ENCODE measurements around the gene AAMP. TPM values are rescaled to one million over a fixed set of nuclear protein-coding genes. Genes with fewer than 3 reads are reported as not detected.
A peak's percentile ranks its signal among the peaks of the same experiment; 100 is the strongest.

AAMP gene
- total RNA-seq, 1 experiment from 2014 or later, result 125 TPM

DNA sequence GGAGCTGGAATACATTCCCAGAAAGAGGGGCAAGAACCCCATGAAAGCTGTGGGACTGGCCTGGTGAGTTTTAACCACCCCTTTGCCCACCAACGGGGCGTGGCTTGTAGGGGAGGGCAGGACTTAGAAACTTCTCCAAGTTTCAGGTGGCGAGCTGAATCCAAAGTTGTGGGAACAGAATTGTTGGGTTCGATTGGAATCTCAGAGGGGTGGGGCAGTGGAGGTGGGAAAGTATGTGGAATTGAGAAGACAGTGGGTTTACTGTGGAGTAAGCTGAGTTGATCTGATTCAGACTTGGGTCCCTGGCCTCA is 1.5 kb upstream of the AAMP start:
- ChIA-PET POLR2A (no interaction called here), CTCF (interaction anchor here (0.9 to 4.4 kb wide), 9 partner anchors 11 to 135 kb away, joined by 3 to 52 read pairs (median 9); partner anchors contain the start of genes CATIP, GPBAR1 and TMBIM1)
- no peak for TF ChIP-seq NR1H2 (CRISPR knock-in tag; IDR thresholded peaks at IDR 0.05)
- no peak for TF ChIP-seq ZNF671 (CRISPR knock-in tag; IDR thresholded peaks at IDR 0.05)
- no peak for TF ChIP-seq HMGA2 (CRISPR knock-in tag; IDR thresholded peaks at IDR 0.05)
- TF ChIP-seq CBFB (CRISPR knock-in tag; IDR thresholded peaks at IDR 0.05; ENCODE audit: low read depth), result no peak
- no peak for TF ChIP-seq ZNF138 (CRISPR knock-in tag; conservative IDR thresholded peaks at IDR 0.05)
- TF ChIP-seq, protein P1, sequence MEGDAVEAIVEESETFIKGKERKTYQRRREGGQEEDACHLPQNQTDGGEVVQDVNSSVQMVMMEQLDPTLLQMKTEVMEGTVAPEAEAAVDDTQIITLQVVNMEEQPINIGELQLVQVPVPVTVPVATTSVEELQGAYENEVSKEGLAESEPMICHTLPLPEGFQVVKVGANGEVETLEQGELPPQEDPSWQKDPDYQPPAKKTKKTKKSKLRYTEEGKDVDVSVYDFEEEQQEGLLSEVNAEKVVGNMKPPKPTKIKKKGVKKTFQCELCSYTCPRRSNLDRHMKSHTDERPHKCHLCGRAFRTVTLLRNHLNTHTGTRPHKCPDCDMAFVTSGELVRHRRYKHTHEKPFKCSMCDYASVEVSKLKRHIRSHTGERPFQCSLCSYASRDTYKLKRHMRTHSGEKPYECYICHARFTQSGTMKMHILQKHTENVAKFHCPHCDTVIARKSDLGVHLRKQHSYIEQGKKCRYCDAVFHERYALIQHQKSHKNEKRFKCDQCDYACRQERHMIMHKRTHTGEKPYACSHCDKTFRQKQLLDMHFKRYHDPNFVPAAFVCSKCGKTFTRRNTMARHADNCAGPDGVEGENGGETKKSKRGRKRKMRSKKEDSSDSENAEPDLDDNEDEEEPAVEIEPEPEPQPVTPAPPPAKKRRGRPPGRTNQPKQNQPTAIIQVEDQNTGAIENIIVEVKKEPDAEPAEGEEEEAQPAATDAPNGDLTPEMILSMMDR (IDR thresholded peaks at IDR 0.05), result no peak
- no peak for TF ChIP-seq MYBL2 (CRISPR knock-in tag; IDR thresholded peaks at IDR 0.05)
- TF ChIP-seq ZNF423 (CRISPR knock-in tag; IDR thresholded peaks at IDR 0.05), result no peak
- TF ChIP-seq, protein P2, sequence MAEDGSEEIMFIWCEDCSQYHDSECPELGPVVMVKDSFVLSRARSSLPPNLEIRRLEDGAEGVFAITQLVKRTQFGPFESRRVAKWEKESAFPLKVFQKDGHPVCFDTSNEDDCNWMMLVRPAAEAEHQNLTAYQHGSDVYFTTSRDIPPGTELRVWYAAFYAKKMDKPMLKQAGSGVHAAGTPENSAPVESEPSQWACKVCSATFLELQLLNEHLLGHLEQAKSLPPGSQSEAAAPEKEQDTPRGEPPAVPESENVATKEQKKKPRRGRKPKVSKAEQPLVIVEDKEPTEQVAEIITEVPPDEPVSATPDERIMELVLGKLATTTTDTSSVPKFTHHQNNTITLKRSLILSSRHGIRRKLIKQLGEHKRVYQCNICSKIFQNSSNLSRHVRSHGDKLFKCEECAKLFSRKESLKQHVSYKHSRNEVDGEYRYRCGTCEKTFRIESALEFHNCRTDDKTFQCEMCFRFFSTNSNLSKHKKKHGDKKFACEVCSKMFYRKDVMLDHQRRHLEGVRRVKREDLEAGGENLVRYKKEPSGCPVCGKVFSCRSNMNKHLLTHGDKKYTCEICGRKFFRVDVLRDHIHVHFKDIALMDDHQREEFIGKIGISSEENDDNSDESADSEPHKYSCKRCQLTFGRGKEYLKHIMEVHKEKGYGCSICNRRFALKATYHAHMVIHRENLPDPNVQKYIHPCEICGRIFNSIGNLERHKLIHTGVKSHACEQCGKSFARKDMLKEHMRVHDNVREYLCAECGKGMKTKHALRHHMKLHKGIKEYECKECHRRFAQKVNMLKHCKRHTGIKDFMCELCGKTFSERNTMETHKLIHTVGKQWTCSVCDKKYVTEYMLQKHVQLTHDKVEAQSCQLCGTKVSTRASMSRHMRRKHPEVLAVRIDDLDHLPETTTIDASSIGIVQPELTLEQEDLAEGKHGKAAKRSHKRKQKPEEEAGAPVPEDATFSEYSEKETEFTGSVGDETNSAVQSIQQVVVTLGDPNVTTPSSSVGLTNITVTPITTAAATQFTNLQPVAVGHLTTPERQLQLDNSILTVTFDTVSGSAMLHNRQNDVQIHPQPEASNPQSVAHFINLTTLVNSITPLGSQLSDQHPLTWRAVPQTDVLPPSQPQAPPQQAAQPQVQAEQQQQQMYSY (CRISPR knock-in tag; IDR thresholded peaks at IDR 0.05), result no peak
- TF ChIP-seq FOXP1 (CRISPR knock-in tag; IDR thresholded peaks at IDR 0.05; ENCODE audit: borderline replicate concordance), result no peak
- TF ChIP-seq CREB1 (CRISPR knock-in tag; IDR thresholded peaks at IDR 0.05), result no peak
- TF ChIP-seq NR3C1 (CRISPR knock-in tag; conservative IDR thresholded peaks at IDR 0.05; ENCODE audit: low read depth), result no peak
- H3K4me3 Mint-ChIP-seq, result peak overlapping the region; percentile 84
- H3K27me3 Mint-ChIP-seq (ENCODE audit: low read depth), result no peaks in the 10 kb centered on the region
- DNase-seq (ENCODE audit: low spot score), result no peak
- ATAC-seq, result no peak
- no peak overlapping the region for H3K27ac Mint-ChIP-seq
- H3K4me1 Mint-ChIP-seq, result peaks cover 19% of the 10 kb centered on the region
- H3K36me3 Mint-ChIP-seq, result peaks cover 35% of the 10 kb centered on the region
- H3K9me3 Mint-ChIP-seq, result no peaks in the 10 kb centered on the region

DNA sequence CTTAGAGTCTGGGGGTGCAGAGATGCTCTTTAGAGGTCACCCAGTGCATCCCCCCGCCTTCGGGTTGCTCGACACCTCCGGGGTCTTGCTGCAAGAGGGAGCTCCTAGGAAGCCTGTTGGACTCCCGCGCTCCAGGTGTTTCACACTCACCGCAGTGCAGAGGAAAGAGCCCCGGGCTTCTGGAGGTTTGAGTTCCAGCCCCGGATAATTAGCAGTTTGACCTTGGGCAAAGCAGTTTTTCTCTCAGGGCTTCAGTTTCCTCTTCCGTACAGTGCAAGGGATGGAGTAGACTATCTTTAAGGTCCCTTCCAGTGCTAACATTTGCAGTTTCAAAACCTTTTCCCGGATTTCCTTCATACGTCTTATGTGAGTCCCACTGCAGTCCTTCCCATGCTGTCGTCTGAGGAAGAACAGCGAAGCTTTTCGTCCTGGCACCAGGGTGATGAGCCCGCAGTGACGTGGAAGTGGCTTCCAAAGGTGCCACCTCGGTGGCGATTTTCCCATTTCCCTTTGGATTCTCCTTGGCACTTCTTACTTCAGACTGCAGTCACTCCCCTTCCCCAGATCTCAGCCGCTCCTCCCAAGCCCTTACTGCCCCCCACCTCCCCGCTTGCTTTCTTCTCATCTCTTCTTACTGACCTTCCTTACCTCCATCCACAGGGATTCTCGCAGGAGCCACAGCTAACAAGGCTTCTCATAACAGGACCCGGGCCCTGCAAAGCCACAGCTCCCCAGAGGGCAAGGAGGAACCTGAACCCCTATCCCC is 967 bp upstream of the AAMP start:
- no peaks in the 10 kb centered on the region for H3K27me3 Mint-ChIP-seq (ENCODE audit: low read depth)
- POLR2A ChIA-PET, result interaction anchor here (0.7 to 1.7 kb wide), 2 partner anchors 10 to 16 kb away, joined by 5 to 10 read pairs; partner anchors contain the start of gene GPBAR1
- CTCF ChIA-PET, result interaction anchor here (0.6 to 4.4 kb wide), 18 partner anchors 11 to 240 kb away, joined by 3 to 52 read pairs (median 5); partner anchors contain the start of genes CATIP, CTDSP1, GPBAR1 and TMBIM1
- peaks cover 37% of the 10 kb centered on the region for H3K36me3 Mint-ChIP-seq
- no peak for DNase-seq (ENCODE audit: low spot score)
- peaks cover 19% of the 10 kb centered on the region for H3K4me1 Mint-ChIP-seq
- peak overlapping the region; percentile 84 for H3K4me3 Mint-ChIP-seq
- no peaks in the 10 kb centered on the region for H3K9me3 Mint-ChIP-seq
- peak overlapping the region; percentile 84 for H3K27ac Mint-ChIP-seq
- ATAC-seq, result no peak
- TF ChIP-seq SP1 (CRISPR knock-in tag; conservative IDR thresholded peaks at IDR 0.05) (no peak), SOX15 (CRISPR knock-in tag; IDR thresholded peaks at IDR 0.05) (no peak), ZNF138 (CRISPR knock-in tag; conservative IDR thresholded peaks at IDR 0.05) (no peak), CREB1 (CRISPR knock-in tag; IDR thresholded peaks at IDR 0.05) (no peak), ZNF232 (CRISPR knock-in tag; IDR thresholded peaks at IDR 0.05) (no peak), ZNF317 (CRISPR knock-in tag; IDR thresholded peaks at IDR 0.05; ENCODE audit: borderline replicate concordance, low read depth) (no peak), GRHL2 (CRISPR knock-in tag; IDR thresholded peaks at IDR 0.05; ENCODE audit: insufficient replicate concordance, severe bottlenecking) (no peak), ETV6 (CRISPR knock-in tag; IDR thresholded peaks at IDR 0.05) (no peak), ZNF416 (CRISPR knock-in tag; IDR thresholded peaks at IDR 0.05) (no peak), ZNF263 (CRISPR knock-in tag; IDR thresholded peaks at IDR 0.05; ENCODE audit: low read depth) (no peak), FOXK1 (CRISPR knock-in tag; IDR thresholded peaks at IDR 0.05) (no peak), FOXP1 (CRISPR knock-in tag; IDR thresholded peaks at IDR 0.05; ENCODE audit: borderline replicate concordance) (no peak), ATF1 (CRISPR knock-in tag; IDR thresholded peaks at IDR 0.05) (no peak), ZNF671 (CRISPR knock-in tag; IDR thresholded peaks at IDR 0.05) (no peak), SMAD3 (CRISPR knock-in tag; IDR thresholded peaks at IDR 0.05; ENCODE audit: borderline replicate concordance) (no peak)
- TF ChIP-seq, protein P3, sequence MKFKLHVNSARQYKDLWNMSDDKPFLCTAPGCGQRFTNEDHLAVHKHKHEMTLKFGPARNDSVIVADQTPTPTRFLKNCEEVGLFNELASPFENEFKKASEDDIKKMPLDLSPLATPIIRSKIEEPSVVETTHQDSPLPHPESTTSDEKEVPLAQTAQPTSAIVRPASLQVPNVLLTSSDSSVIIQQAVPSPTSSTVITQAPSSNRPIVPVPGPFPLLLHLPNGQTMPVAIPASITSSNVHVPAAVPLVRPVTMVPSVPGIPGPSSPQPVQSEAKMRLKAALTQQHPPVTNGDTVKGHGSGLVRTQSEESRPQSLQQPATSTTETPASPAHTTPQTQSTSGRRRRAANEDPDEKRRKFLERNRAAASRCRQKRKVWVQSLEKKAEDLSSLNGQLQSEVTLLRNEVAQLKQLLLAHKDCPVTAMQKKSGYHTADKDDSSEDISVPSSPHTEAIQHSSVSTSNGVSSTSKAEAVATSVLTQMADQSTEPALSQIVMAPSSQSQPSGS (CRISPR knock-in tag; IDR thresholded peaks at IDR 0.05; ENCODE audit: borderline replicate concordance, low read depth), result no peak
- TF ChIP-seq, protein P4, sequence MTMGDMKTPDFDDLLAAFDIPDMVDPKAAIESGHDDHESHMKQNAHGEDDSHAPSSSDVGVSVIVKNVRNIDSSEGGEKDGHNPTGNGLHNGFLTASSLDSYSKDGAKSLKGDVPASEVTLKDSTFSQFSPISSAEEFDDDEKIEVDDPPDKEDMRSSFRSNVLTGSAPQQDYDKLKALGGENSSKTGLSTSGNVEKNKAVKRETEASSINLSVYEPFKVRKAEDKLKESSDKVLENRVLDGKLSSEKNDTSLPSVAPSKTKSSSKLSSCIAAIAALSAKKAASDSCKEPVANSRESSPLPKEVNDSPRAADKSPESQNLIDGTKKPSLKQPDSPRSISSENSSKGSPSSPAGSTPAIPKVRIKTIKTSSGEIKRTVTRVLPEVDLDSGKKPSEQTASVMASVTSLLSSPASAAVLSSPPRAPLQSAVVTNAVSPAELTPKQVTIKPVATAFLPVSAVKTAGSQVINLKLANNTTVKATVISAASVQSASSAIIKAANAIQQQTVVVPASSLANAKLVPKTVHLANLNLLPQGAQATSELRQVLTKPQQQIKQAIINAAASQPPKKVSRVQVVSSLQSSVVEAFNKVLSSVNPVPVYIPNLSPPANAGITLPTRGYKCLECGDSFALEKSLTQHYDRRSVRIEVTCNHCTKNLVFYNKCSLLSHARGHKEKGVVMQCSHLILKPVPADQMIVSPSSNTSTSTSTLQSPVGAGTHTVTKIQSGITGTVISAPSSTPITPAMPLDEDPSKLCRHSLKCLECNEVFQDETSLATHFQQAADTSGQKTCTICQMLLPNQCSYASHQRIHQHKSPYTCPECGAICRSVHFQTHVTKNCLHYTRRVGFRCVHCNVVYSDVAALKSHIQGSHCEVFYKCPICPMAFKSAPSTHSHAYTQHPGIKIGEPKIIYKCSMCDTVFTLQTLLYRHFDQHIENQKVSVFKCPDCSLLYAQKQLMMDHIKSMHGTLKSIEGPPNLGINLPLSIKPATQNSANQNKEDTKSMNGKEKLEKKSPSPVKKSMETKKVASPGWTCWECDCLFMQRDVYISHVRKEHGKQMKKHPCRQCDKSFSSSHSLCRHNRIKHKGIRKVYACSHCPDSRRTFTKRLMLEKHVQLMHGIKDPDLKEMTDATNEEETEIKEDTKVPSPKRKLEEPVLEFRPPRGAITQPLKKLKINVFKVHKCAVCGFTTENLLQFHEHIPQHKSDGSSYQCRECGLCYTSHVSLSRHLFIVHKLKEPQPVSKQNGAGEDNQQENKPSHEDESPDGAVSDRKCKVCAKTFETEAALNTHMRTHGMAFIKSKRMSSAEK (CRISPR knock-in tag; IDR thresholded peaks at IDR 0.05; ENCODE audit: borderline replicate concordance), result no peak
